Spinal cord (tissue), 10 donors: ENCODE data around the gene ATF1. TPM values are rescaled to one million over a fixed set of nuclear protein-coding genes. Genes with fewer than 3 reads are reported as not detected.

Source experiments
- DNase-seq, 6 donors: peaks; one replicate each; pipeline versions ENCODE4 v3.0.0 to v3.0.0-alpha.2; 2013 to 2015; ENCODE audit warnings: low spot score in 6 of 6, low read depth in 4 of 6
- H3K27ac ChIP-seq: one replicate; pipeline ENCODE4 v1.5.1; 2013; ENCODE audit warnings: low read depth, low read length, control low read depth
- H3K27me3 ChIP-seq: one replicate; pipeline ENCODE4 v1.6.1; 2013; ENCODE audit warnings: low read length; ENCODE audit not compliant: control insufficient read depth, insufficient read depth
- H3K36me3 ChIP-seq: one replicate; pipeline ENCODE4 v1.6.1; 2013; ENCODE audit warnings: low read length; ENCODE audit not compliant: control insufficient read depth, insufficient read depth
- H3K4me1 ChIP-seq: one replicate; pipeline ENCODE4 v1.6.1; 2013; ENCODE audit warnings: low read length; ENCODE audit not compliant: control insufficient read depth, insufficient read depth
- H3K4me3 ChIP-seq: one replicate; pipeline ENCODE4 v1.5.1; 2013; ENCODE audit warnings: low read depth, low read length, control low read depth
- H3K9me3 ChIP-seq: one replicate; pipeline ENCODE4 v1.6.1; 2013; ENCODE audit warnings: low read length; ENCODE audit not compliant: control insufficient read depth, insufficient read depth
- WGBS: methylation state at CpG from one replicate; pipeline ENCODE4 v1.1.5; 2013; ENCODE audit warnings: missing lambda C conversion rate; ENCODE audit not compliant: insufficient coverage; 5-methylcytosine and 5-hydroxymethylcytosine counted together
- long read RNA-seq, 4 donors: transcript quantifications; one replicate each; lab custom pipeline, GENCODE V29; 2026
- polyA plus RNA-seq, 2 donors: library from polyadenylated mRNA; unstranded; fragments of 120-200 nt; gene quantifications; one replicate each; pipeline ENCODE4 v1.2.1, GENCODE V29; 2013; ENCODE audit not compliant: insufficient read length in 2 of 2
- total RNA-seq, 2 donors: library from RNA; depleted of rRNA in 1 of 2; stranded (reverse); fragments of 120-200 nt in 1 of 2; fragments of >200 nt in 1 of 2; gene quantifications; one replicate each; pipeline versions ENCODE4 v1.2.3 to v1.2.4, GENCODE V29; 2013 to 2014
- donor health status: healthy.

Gene ATF1
- total RNA-seq (10 to 100 TPM; 23.6 to 49.3 TPM), polyA plus RNA-seq (10 to 100 TPM; 17.8 to 19.8 TPM)
- long read RNA-seq, donor 1, partial matches to known transcripts, result 0 of 4 reads
- long read RNA-seq, donor 1, other reads (novel, unspliced or antisense), result 0 of 4 reads
- long read RNA-seq, donor 2, partial matches to known transcripts, result 0 of 3 reads
- long read RNA-seq, donor 2, other reads (novel, unspliced or antisense), result 0 of 3 reads
- long read RNA-seq, donor 3, partial matches to known transcripts, result 0 of 2 reads
- long read RNA-seq, donor 3, other reads (novel, unspliced or antisense), result 0 of 2 reads
- long read RNA-seq, donor 4, transcript ATF1-201 (7 exons, 2,181 nt), result major isoform, 14 of 25 reads
- long read RNA-seq, donor 4, partial matches to known transcripts, result 11 of 25 reads
- long read RNA-seq, donor 4, other reads (novel, unspliced or antisense), result 0 of 25 reads

GRCh38 chr12:50763639-50764285, at the start of gene ATF1:
Gene ATF1 (plus strand): TSS chr12:50764101. CDS start chr12:50780146, 16,045 bp downstream.
- H3K9me3 ChIP-seq, result no peaks in the 10 kb centered on the region
- peak within 1 kb of the TSS; percentile 98 for H3K27ac ChIP-seq
- no peaks in the 10 kb centered on the region for H3K27me3 ChIP-seq
- H3K4me3 ChIP-seq, result peak within 1 kb of the TSS; percentile 97
- peak; percentile 72 to 98 (median 86) for DNase-seq
- H3K36me3 ChIP-seq, result peaks cover 2% of the 10 kb centered on the region
- H3K4me1 ChIP-seq, result peaks cover 21% of the 10 kb centered on the region
- WGBS, result under 1% methylated on average over 41 of the region's 51 CpGs

- Histone ChIP-seq H3K9me3 (no peaks in the 10 kb centered on the region), H3K36me3 (peaks cover 50% of the 10 kb centered on the region), H3K27me3 (no peaks in the 10 kb centered on the region), H3K4me1 (no peaks in the 10 kb centered on the region), H3K4me3 (no peak overlapping the region), H3K27ac (no peak overlapping the region)
- 80% methylated on average over 1 of the region's 2 CpGs for WGBS
- peak in 1 of 6 donors; percentile 56 for DNase-seq
These were observed 48.7 kb upstream of the ATF1 start for GRCh38 chr12:50715174-50715573.

GRCh38 chr12:50718760-50719159, 45.1 kb upstream of the ATF1 start:
- no peaks in the 10 kb centered on the region for H3K4me1 ChIP-seq
- DNase-seq, result no peak
- no peak overlapping the region for H3K4me3 ChIP-seq
- no peaks in the 10 kb centered on the region for H3K27me3 ChIP-seq
- no peak overlapping the region for H3K27ac ChIP-seq
- no peaks in the 10 kb centered on the region for H3K9me3 ChIP-seq
- WGBS, result no CpG with 5 or more reads among the region's 2 CpGs
- peaks cover 58% of the 10 kb centered on the region for H3K36me3 ChIP-seq

- Histone ChIP-seq H3K27ac (no peak overlapping the region), H3K36me3 (peaks cover 57% of the 10 kb centered on the region), H3K4me3 (no peak overlapping the region), H3K4me1 (no peaks in the 10 kb centered on the region), H3K27me3 (no peaks in the 10 kb centered on the region), H3K9me3 (no peaks in the 10 kb centered on the region)
- no peak for DNase-seq
- 94% methylated on average over 2 of the region's 3 CpGs for WGBS
These were observed 43.8 kb upstream of the ATF1 start for GRCh38 chr12:50720085-50720484.

GRCh38 chr12:50720501-50720900, 43.4 kb upstream of the ATF1 start:
- no CpG with 5 or more reads among the region's 5 CpGs for WGBS
- Histone ChIP-seq H3K9me3 (no peaks in the 10 kb centered on the region), H3K27ac (no peak overlapping the region), H3K4me1 (no peaks in the 10 kb centered on the region), H3K4me3 (no peak overlapping the region), H3K36me3 (peaks cover 56% of the 10 kb centered on the region), H3K27me3 (no peaks in the 10 kb centered on the region)
- DNase-seq, result no peak

GRCh38 chr12:50723865-50724264, 40.0 kb upstream of the ATF1 start:
- DNase-seq, result peak in 1 of 6 donors; percentile 7
- no CpG with 5 or more reads among the region's 1 CpG for WGBS
- Histone ChIP-seq H3K4me1 (no peaks in the 10 kb centered on the region), H3K36me3 (peaks cover 59% of the 10 kb centered on the region), H3K27me3 (no peaks in the 10 kb centered on the region), H3K4me3 (no peak overlapping the region), H3K9me3 (no peaks in the 10 kb centered on the region), H3K27ac (peak overlapping the region; percentile 65)

GRCh38 chr12:50725011-50725942, 38.6 kb upstream of the ATF1 start:
- H3K36me3 ChIP-seq, result peaks cover 61% of the 10 kb centered on the region
- no peak overlapping the region for H3K4me3 ChIP-seq
- H3K9me3 ChIP-seq, result no peaks in the 10 kb centered on the region
- 100% methylated on average over 2 of the region's 5 CpGs for WGBS
- DNase-seq, result peak in 1 of 6 donors; percentile 72
- peak overlapping the region; percentile 65 for H3K27ac ChIP-seq
- H3K4me1 ChIP-seq, result no peaks in the 10 kb centered on the region
- no peaks in the 10 kb centered on the region for H3K27me3 ChIP-seq

- no peak overlapping the region for H3K27ac ChIP-seq
- peaks cover 54% of the 10 kb centered on the region for H3K36me3 ChIP-seq
- DNase-seq, result no peak
- H3K27me3 ChIP-seq, result no peaks in the 10 kb centered on the region
- H3K4me3 ChIP-seq, result no peak overlapping the region
- no peaks in the 10 kb centered on the region for H3K9me3 ChIP-seq
- 80% methylated on average over 1 of the region's 2 CpGs for WGBS
- H3K4me1 ChIP-seq, result no peaks in the 10 kb centered on the region
These were observed 36.4 kb upstream of the ATF1 start for GRCh38 chr12:50727466-50727865.

GRCh38 chr12:50728417-50728816, 35.5 kb upstream of the ATF1 start:
- peak in 1 of 6 donors; percentile 50 for DNase-seq
- H3K27ac ChIP-seq, result peak overlapping the region; percentile 15
- no peaks in the 10 kb centered on the region for H3K27me3 ChIP-seq
- H3K4me3 ChIP-seq, result no peak overlapping the region
- peaks cover 57% of the 10 kb centered on the region for H3K36me3 ChIP-seq
- WGBS, result 67% methylated on average over 3 of the region's 7 CpGs
- H3K9me3 ChIP-seq, result no peaks in the 10 kb centered on the region
- no peaks in the 10 kb centered on the region for H3K4me1 ChIP-seq
